GM18498 (cell line): Measurements from ENCODE around the gene TAF6.

Experiments
- ATAC-seq: cut with Tn5 transposase; IDR thresholded peaks from one replicate; pipeline ENCODE4 v1.9.1; 2021; ENCODE audit warnings: mild to moderate bottlenecking, moderate library complexity; ENCODE audit not compliant: unreplicated experiment

TAF6 gene

GRCh38 chr7:100119072-100119969 lies at the start of gene TAF6, which contains the start of gene CNPY4:
TAF6 (minus strand) TSS chr7:100119358; CDS start chr7:100114209, 5,149 bp downstream.
CNPY4 (plus strand) TSS chr7:100119634; CDS start chr7:100119745, 111 bp downstream.
- peak; percentile 72 for ATAC-seq

GRCh38 chr7:100167912-100168323 lies 48.8 kb upstream of the TAF6 start:
- ATAC-seq = no peak

DNA sequence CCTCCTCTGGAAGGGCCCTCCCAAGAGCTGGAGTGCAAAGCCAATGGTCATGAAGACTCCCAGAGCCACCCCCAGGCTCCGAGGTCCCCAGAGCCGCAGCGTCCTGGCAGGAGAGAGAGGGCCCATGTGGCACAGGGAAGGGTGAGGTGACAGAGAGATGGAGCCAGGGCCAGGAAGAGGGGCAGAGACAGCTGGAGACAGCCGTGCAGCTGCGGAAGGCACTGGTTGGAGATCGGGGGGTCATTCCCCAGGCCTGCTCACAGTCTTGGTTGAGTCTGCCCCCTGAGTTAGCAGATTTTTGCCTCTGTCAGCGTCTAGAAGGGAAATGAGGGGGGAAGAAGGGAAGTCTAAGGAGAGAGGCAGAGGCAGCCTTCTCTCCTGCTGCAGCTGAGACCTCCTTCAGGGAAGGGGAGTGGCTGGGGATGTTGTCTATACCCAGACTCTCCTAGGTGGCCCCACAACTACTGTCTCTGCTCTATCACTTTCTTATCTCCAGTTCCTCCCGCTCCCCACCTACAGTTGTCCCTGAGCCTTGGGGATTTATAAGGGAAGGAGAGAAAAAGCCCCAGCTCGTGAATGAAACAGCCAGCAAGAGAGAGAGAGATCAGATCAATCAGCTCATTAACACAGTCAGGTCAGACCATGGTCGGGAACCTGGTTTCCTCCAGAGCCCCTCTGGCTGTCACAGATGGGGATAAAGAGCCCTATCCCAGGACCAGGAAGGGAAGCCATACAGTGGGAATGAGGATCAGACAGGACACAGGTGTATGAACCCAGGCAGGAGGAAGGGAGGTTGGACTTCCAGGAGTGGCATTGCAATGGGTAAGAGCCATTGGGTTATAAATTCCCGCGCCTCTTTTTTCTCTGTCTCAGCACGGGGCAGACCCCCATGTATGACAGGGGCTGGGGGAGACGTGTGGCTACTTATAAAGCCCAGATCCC lies 48.1 kb upstream of the TAF6 start:
- ATAC-seq = no peak

GRCh38 chr7:100166317-100166940 lies 47.3 kb upstream of the TAF6 start:
- ATAC-seq = no peak

DNA sequence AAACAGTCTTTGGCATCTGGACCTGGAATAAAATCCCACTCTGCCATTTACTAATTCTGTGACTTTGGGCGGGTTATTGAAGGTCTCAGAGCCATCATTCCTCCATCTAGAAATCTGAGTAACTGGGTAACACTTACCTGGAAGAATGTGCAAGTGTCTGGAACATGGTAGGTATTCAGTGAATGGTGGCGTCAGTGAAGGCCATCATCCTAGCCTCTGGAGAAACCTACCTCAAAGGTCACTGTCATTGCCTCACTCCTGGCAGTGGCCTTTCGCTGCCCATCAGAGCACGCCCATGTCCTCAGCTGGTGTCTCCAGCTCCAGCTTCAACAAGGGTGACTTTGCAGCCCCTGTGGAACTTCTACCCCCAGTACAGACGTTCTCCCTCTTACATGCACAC lies 44.7 kb upstream of the TAF6 start:
- ATAC-seq = no peak

DNA sequence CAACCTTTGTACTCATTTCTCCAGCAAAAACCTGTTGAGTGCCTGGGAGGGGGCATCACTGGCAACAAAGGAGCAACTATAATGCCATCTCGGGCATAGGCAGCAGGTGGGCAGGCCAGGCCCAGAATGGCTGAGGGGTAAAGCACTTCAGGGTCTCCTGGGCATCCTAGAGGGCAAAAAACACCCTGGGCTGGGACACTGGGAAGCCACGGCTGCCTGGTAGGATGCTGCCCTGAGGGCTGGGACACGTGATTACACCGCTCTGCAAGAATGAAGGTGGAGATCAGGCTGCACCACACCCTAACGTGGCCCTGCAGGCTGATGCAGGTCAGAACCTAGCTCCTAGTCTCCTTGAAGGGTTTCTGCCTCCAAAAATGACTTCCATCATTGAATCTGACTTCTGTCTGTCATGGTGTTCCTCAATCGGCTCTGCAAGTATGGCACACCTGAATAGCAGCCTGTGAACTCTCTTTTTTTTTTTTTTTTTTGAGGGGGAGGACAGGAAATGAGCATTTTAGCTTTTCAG lies 43.9 kb upstream of the TAF6 start:
- no peak for ATAC-seq

DNA sequence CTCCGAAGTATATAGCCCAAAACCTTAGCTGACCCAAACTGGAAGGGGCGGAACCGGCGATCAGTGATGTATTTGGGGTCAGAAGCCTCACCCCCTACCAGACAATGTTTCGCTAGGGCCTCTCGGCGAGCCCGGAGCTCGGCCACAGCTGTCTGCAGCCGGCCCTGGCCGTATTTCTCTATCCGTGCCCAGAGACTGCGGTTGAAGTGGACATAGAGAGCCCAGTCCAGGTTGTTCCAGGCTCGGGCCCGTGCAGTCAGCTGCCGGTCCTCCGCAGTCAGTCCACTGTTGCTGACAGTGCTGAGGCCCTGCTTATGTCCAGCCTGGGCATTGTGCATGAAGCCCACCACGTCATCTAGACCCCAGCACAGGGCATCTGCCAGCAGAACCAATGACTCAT lies 40.9 kb upstream of the TAF6 start:
- no peak for ATAC-seq

GRCh38 chr7:100159099-100159623 lies 40.0 kb upstream of the TAF6 start:
- ATAC-seq = no peak

DNA sequence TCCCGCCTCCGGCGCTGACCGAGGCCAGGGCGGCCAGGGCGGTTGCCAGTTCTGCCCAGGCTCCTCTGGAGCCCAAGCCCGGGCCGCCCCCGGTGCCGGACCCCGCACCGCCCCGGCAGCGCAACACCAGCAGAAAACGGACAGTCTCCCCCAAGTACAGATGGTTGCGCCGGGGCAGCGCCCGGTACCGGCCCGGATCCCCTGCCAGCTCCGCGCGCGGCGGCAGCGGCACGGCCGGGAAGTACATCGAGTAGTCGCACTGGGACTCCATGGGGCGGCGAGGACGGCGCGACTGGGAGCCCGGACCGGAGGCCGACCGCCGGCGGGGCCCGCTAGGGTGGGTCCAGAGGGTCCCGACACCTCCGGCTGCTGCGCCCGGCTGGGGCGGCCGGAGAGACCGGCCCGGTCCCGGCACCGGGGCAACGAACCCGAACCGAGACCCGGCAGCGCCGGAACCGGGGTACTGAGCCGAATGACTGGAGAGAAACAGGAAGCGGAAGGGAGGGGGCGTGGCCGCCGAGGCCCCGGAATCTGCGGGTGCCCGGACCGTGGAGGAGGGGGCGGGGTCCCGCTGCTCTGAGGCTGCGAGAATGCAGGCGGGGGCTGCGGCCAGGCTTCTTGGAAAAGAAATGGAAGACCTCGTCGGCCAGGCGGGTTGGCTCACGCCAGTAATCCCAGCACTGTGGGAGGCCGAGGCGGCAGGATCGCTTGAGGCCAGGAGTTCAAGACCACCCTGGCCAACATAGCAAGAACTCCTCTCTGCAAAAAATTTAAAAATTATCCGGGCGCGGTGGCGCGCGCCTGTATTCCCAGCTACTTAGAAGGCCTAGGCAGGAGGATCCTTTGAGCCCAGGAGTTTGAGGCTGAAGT lies 39.3 kb upstream of the TAF6 start, which contains the start of gene TRAPPC14:
Gene TRAPPC14, minus strand, starts transcription at position 495 of the 870 bp plus-strand sequence. Its CDS starts 224 bp downstream, at position 271.
- ATAC-seq = peak; percentile 75

GRCh38 chr7:100157334-100158228 lies 38.4 kb upstream of the TAF6 start:
- ATAC-seq = no peak

DNA sequence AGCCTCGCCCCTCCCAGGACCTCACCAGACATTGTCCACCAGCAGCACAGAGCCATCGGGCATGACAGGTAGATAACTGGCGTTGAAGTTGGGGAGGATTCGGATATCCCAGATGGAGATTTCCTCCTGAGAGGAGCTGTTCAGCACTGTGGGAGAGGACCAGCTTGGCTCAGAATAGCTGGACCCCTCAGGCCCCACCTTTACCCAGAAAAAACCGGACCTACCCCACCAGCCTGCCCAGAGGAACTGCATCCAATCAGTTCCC lies 37.8 kb upstream of the TAF6 start:
- no peak for ATAC-seq

- ATAC-seq = no peak
These were observed 37.3 kb upstream of the TAF6 start for GRCh38 chr7:100156331-100157068.

DNA sequence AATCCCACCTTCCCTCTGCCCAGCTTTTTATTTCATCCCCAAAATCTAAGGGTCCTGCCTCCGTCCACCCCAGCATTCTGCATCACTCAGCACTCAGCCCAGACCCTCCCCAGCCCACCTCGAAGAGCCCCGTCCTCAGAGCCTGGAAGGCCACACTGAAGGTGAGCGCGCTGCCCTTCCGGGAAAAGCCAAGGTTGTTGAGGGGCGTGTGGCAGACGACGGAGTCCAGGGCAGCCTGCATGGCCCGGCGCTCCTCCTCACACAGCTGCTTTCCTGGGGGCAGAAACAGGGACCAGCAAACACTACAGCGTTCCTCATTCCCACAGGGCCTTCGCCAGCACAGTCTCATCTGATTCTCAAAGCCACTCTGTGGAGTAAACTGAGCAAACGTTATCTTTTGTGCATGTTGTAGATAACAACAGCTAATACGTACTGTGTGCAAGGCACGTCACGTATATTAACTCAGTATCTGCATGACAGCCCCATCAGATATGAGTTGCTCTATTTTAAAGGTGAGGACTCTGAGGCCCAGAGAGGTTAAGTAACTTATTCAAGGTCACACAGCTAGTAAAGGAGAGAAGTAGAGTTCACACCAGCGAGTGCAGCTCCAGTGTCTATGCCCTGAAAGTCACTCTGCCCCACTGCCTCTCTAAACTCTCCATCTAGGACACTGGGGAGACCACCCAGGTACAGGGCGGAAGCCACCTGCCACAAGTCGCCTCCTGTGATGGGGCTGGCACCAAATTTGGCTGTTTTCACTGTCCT lies 36.6 kb upstream of the TAF6 start:
- ATAC-seq = no peak

- no peak for ATAC-seq
These were observed 35.7 kb upstream of the TAF6 start for GRCh38 chr7:100154651-100155491.

- no peak for ATAC-seq
These were observed 34.8 kb upstream of the TAF6 start for GRCh38 chr7:100153708-100154535.
